Fibroblast of the aortic adventitia (primary cell): ENCODE results near the gene TRPM3. TPM values are rescaled to one million over a fixed set of nuclear protein-coding genes. Genes with fewer than 3 reads are reported as not detected.

ENCODE experiments used
- DNase-seq: peaks from one replicate; pipeline ENCODE4 v3.0.0-alpha.2; 2010; ENCODE audit warnings: low read depth
- H3K4me3 ChIP-seq: 2 replicates; pipeline ENCODE4 v1.5.1; 2011; ENCODE audit warnings: low read depth, mild to moderate bottlenecking, control low read depth, low read length, moderate library complexity
- CTCF ChIP-seq: IDR thresholded peaks from 2 replicates; pipeline ENCODE4 v1.5.1; 2011; ENCODE audit warnings: mild to moderate bottlenecking, low read length, control low read depth, inconsistent platforms; ENCODE audit not compliant: insufficient read depth
- total RNA-seq: library from RNA; depleted of rRNA; stranded (reverse); fragments of >200 nt; gene quantifications from 2 replicates; pipeline ENCODE4 v1.2.3, GENCODE V29; 2012; ENCODE audit warnings: low replicate concordance

Gene TRPM3
- total RNA-seq, 1 donor: 8.8 TPM

- TF ChIP-seq CTCF: no peak
- DNase-seq: no peak
- H3K4me3 ChIP-seq: no peak overlapping the region
Observed at GRCh38 chr9:70859694-70860093, 261.7 kb downstream of the TRPM3 start.

- TF ChIP-seq CTCF: no peak
- no peak for DNase-seq
- H3K4me3 ChIP-seq: no peak overlapping the region
Observed at GRCh38 chr9:70856411-70856810, 265.0 kb downstream of the TRPM3 start.

GRCh38 chr9:70852711-70853240 lies 268.6 kb downstream of the TRPM3 start:
- no peak for TF ChIP-seq CTCF
- H3K4me3 ChIP-seq: no peak overlapping the region
- peak; percentile 90 for DNase-seq

GRCh38 chr9:70840266-70840665 lies 281.2 kb downstream of the TRPM3 start:
- no peak for DNase-seq
- no peak for TF ChIP-seq CTCF
- H3K4me3 ChIP-seq: no peak overlapping the region

- H3K4me3 ChIP-seq: no peak overlapping the region
- TF ChIP-seq CTCF: no peak
- peak; percentile 33 for DNase-seq
Observed at GRCh38 chr9:70835323-70835722, 286.1 kb downstream of the TRPM3 start.

GRCh38 chr9:70832492-70832891 lies 288.9 kb downstream of the TRPM3 start:
- peak; percentile 13 for DNase-seq
- H3K4me3 ChIP-seq: no peak overlapping the region
- no peak for TF ChIP-seq CTCF

GRCh38 chr9:70830618-70831017 lies 290.8 kb downstream of the TRPM3 start:
- no peak overlapping the region for H3K4me3 ChIP-seq
- TF ChIP-seq CTCF: no peak

More at GRCh38 chr9:70830618-70831017, 290.8 kb downstream of the TRPM3 start:
- peak; percentile 17 for DNase-seq
